GM12892 (cell line): ENCODE results near the gene CARNS1.

Experiments used
- DNase-seq: peaks from one replicate; pipeline ENCODE4 v3.0.0; 2011; ENCODE audit not compliant: insufficient read length
- FAIRE-seq: peaks from 2 replicates; lab custom pipeline; 2011; peaks lifted over from hg19 to GRCh38; lab: Jason Lieb, UNC
- POLR2A ChIP-seq: IDR thresholded peaks from 2 replicates; pipeline ENCODE4 v1.6.1; 2011; ENCODE audit warnings: low read depth, low read length, control low read depth
- POLR2AphosphoS5 ChIP-seq: IDR thresholded peaks from 2 replicates; pipeline ENCODE4 v1.6.1; 2011; ENCODE audit warnings: low read depth, low read length, control low read depth
- TAF1 ChIP-seq: IDR thresholded peaks from 2 replicates; pipeline ENCODE4 v1.6.1; 2011; ENCODE audit warnings: low read depth, mild to moderate bottlenecking, control low read depth, low read length, borderline replicate concordance

The CARNS1 gene

DNA sequence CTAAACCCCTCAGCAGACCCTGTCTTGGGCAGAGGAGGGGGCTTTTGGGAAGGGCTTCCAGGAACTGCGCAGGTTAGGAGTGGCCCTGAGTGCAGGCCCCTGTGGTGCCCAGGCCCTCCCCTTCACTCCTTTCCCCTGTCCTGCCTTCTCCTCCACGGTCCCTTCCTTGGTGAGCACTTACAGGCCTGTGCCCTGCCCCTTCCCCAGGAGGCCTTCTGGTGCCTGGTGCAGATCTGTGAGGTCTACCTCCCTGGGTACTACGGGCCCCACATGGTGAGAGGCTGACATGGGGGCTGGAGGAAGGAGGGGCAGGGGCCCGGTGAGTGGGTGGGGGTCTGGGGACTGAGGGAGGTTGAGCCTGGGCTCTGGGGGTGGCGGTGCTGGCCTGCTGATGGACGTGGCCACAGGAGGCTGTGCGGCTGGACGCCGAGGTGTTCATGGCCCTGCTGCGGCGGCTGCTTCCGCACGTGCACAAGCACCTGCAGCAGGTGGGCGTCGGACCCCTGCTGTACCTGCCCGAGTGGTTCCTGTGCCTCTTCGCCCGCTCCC lies 9.0 kb upstream of the CARNS1 start:
- FAIRE-seq: no peak

DNA sequence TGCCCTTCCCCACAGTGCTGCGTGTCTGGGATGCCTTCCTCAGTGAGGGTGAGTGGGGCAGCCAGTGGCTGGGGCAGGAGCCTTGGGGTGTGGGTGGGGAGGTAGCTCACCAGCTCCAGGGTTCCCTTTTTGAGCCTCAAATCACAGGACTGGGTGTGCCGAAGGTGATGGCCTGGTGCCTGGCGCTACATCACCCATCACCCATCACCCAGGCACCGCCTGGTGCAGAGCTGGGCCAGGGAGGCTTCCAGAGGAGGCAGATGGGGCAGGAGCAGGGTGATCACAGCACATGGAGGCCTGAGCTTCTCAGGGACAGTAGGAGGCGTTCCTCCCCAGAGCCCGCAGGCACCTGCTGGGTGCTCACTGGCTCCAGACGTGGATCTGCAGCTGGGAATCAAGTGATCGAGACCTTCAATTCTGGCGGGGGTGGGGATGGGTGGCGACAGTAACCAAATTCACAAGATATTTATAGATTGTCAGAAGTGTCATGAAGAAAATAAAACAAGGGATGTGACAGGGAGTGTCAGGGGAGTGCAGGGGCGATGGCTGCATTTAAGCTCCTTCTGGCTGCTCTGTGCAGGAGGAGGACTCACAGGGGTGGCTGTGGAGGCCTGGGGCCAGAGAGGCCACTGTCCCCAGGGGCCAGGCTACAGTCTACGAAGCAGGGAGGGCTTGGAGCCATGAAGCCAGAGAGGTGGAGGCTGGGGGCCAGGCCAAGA lies 8.3 kb upstream of the CARNS1 start:
- FAIRE-seq: peak; percentile 61
- DNase-seq: no peak
- TF ChIP-seq POLR2A (peak; percentile 22; the same call in 1 of the 2 replicates), POLR2AphosphoS5 (no peak)

More for the DNA sequence above, 9.0 kb upstream of the CARNS1 start:
- TF ChIP-seq POLR2AphosphoS5 (no peak), POLR2A (no peak), TAF1 (no peak)
- no peak for DNase-seq

DNA sequence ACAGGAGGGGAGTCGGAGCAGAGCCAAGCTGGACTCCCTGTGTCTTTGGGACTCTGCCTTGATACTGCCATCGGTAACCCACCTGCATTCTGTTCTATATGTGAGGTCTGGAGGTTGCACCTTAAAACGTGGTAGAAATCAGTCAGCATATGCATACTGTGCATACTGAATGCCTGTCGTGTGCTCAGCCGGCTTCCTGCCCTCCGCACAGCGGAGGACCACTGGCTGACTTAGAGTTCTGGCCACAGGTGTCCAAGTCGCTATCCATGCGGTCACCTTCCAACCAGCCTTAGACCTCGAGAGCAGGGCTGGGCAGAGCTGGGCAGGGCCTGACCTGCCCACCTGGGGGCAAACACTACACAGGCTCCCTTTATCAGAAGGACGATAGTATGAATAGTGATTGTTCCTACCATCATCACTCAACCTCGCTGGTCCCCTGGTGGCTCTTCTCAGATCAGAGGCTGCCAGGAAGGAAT lies 7.8 kb upstream of the CARNS1 start:
- TF ChIP-seq POLR2AphosphoS5 (no peak), POLR2A (no peak), TAF1 (no peak)
- DNase-seq: no peak
- peak; percentile 77 for FAIRE-seq

DNA sequence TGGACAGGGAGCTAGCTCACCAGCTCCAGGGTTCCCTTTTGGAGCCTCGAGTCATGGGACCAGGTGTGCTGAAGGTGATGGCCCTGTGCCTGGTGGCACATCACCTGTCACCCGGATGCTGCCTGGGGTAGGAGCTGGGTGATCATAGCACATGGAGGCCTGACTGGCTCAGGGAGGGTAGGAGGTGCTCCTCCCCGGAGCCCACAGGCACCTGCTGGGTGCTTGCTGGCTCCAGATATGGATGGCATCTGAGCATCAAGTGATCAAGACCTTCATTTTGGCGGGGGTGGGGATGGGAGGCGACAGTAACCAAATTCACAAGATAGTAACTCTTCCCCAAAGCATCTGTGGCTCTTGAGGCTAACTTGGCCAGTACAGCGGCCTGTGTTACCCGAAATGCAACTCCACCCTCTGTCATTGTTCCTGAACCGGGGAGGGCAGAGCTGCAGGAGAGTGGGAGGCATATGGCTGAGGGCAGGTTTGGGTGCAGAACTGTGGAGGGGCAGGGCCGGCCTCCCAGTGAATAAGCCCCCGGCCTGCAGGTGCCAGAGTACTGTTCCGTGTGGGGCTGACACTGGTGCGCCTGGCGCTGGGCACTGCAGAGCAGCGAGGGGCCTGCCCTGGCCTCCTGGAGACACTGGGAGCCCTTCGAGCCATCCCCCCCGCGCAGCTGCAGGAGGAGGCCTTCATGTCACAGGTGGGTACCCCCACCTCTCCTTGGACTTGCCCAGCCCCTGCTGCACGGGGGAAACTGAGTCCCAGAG lies 6.9 kb upstream of the CARNS1 start:
- FAIRE-seq (no peak), DNase-seq (no peak)
- no peak for TF ChIP-seq TAF1
- TF ChIP-seq POLR2AphosphoS5: no peak
- TF ChIP-seq POLR2A: no peak

DNA sequence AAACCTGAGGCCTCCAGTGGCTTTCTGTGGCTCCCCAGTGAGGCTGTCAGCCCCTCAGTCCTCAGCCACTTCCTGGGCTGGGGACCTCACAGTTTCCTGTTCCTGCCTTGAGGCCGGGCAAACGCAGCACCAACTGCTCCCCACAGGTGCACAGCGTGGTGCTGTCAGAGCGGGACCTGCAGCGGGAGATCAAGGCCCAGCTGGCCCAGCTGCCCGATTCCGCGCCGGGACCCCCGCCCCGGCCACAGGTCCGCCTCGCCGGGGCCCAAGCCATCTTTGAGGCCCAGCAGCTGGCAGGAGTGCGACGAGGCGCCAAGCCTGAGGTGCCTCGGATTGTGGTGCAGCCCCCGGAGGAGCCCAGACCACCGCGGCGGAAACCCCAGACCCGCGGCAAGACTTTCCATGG lies 6.2 kb upstream of the CARNS1 start:
- DNase-seq (peak; percentile 93), FAIRE-seq (peak; percentile 99)
- 0 out of 2 replicates have a peak, but pooled peaks have one; percentile 25 for TF ChIP-seq TAF1
- peak; percentile 86 for TF ChIP-seq POLR2A
- TF ChIP-seq POLR2AphosphoS5: peak; percentile 66; the same call in 1 of the 2 replicates

DNA sequence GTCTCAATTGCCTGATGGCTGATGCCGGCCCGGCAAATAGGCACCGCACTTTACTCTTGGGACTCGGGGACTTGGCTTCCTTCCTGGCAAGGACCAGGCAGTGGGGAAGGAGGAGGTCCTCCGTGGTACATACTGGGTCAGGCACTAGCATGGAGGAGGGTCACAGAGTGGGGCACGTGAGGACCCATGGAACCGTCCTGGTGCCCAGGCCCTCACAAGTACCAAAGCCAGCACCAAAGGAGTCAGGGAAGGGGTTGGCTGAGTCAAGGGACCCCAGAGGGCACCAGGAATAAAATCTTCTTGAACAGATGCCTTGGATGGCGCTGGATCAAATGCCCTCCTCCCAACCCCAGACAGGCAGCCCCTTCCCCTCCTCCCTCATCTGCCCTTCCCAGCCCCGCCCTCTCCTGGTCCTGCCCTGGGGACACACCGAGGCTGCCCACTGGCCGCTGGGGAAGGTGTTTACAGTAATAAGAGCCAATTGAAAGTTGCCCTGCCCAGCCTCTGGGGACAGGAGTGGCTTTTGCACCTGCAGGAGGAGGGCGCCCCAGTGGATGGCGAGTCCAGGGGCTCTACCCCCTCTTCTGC lies 5.6 kb upstream of the CARNS1 start:
- DNase-seq: no peak
- TF ChIP-seq TAF1 (no peak), POLR2AphosphoS5 (peak; percentile 26), POLR2A (no peak)
- no peak for FAIRE-seq

DNA sequence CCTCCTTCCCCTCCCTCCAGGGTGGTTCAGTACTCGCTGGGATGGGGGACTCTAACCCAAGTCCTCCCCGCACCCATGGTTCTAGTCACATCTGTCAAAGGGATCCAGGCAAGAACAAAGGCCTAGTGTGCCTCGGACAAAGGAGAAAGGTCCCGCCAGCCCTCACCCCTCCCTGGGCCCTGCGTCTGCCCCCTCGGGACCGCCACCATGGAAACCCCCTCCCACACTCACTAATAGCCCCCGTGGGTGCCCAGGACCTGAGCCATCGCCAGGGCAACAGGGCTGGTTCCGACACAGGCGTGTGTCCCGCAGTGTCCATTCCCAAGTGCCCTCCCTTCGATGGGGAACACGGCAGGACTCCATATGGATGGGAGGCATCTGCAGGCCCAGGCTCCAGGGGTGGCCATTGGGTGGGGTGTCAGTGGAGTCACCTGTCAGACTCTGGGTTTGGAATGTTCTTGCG lies 5.1 kb upstream of the CARNS1 start:
- DNase-seq (no peak), FAIRE-seq (no peak)
- TF ChIP-seq POLR2AphosphoS5 (no peak), TAF1 (no peak), POLR2A (no peak)

DNA sequence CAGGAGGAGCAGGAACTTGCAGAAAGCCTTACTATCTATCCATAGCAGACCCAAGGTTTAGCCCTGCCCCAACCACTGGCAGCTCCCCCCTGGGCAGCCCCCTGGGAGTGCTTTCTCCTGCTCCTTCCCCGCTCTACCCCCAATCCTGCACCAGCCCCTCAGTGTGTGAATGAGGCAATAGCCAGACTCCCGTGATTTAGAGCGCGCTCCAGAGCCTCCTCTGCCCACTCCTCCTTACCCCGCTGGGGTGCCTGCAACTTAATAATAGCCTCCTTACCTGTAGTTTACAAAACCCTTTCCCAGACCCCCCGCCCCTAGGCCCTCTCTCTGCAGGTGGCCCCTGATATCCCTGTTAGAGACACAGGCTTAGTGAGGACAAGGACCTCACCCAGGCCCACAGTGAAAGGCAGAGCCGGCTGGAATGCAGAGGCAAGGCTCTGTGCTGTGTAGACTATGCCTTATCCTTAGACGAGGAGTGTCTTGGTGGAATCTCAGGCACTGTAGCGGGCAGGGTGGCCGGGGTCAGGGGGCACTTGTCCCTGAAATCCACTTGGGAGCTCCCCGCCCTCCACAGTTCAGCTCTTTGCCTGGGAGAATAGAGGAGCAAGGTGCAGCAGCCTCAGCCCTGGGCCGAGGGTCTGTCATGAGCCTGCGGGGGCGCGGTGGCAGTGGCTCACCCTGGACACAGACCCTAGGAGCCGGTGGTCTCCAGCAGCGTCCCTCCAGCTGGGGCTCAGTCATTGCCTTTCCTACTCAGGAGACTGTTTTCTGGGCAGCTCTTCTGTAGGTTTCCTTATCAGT lies 4.3 kb upstream of the CARNS1 start:
- no peak for DNase-seq
- TF ChIP-seq POLR2AphosphoS5 (no peak), POLR2A (peak; percentile 31; the same call in 1 of the 2 replicates)
- no peak for FAIRE-seq

DNA sequence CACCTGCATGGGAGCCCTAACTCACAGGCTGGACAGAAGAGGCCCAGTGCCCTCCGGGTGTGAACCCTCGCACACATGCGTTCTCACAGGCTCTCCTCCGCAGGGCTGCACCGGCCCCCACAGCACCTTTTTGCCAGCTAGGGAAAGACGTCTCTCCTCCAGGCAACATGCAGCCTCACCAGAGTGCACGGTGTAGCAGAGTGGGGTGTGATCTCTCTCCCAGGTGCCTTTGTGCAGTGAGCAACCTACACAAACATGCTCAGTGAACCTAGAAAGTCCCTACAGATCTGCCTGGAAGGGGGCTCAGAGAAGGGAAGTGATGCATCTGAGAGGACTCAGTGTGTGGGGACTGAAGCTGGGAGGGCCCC lies 3.7 kb upstream of the CARNS1 start:
- DNase-seq: no peak
- no peak for TF ChIP-seq TAF1
- TF ChIP-seq POLR2AphosphoS5: no peak
- TF ChIP-seq POLR2A: no peak

DNA sequence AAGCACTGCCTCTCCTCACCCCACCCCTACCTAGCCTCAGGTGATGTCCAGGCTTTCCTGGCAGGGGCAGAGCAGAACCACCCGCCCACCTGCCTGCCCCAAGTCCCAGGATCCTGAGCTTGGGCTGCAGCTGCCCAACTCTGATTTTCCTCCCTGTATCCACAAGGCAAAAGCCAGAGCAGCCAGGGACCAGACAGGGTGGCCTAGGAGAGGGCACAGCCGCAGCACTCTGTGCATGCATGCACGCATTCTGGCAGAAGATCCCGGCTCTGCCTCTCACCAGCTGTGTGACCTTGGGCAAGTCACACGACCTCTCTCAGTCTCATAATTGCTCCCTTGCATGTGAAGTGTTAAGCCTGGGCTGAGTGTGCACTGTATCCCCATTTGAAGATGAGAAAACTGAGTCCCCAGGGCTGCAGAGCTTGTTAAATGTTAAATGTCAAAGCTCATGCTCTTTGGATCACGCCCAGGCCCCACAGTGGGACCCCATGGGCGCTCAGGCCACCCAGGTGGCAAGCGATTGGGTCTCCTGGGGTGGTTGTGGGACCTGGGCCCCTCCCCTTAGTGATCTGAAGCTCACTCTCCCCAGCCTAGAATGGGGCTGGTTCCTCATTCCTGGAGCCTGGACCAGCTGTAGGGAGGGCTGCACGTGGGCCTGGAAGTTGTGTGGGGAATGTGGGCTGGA lies 2.8 kb upstream of the CARNS1 start:
- no peak for TF ChIP-seq TAF1
- TF ChIP-seq POLR2A: no peak
- TF ChIP-seq POLR2AphosphoS5: no peak
- DNase-seq (no peak), FAIRE-seq (peak; percentile 63)

More for the DNA sequence above, 3.7 kb upstream of the CARNS1 start:
- FAIRE-seq: peak; percentile 89
